NOMO-1 treated with dmso at 0.1 percent for 144 hours (cell line): ENCODE measurements around the gene APOD.

Experiments
- DNase-seq: peaks from one replicate; lab custom pipeline; 2025; ENCODE audit not compliant: unreplicated experiment; lab: John Stamatoyannopoulos, UW

Gene APOD

GRCh38 chr3:195555110-195555509 is 28.6 kb downstream of the APOD start:
- no peak for DNase-seq

- DNase-seq, result no peak
Measured at GRCh38 chr3:195554458-195554857, 29.3 kb downstream of the APOD start.

GRCh38 chr3:195553268-195553667 is 30.5 kb downstream of the APOD start:
- DNase-seq, result no peak

GRCh38 chr3:195551381-195551978 is 32.3 kb downstream of the APOD start:
- no peak for DNase-seq

GRCh38 chr3:195550723-195551122 is 33.0 kb downstream of the APOD start:
- no peak for DNase-seq

GRCh38 chr3:195549931-195550519 is 33.7 kb downstream of the APOD start:
- DNase-seq, result no peak

- no peak for DNase-seq
Measured at GRCh38 chr3:195548987-195549386, 34.8 kb downstream of the APOD start.

- DNase-seq, result no peak
Measured at GRCh38 chr3:195548501-195548900, 35.2 kb downstream of the APOD start.

- no peak for DNase-seq
Measured at GRCh38 chr3:195548006-195548405, 35.7 kb downstream of the APOD start.

GRCh38 chr3:195546130-195546560 is 37.6 kb downstream of the APOD start:
- DNase-seq, result no peak

GRCh38 chr3:195544634-195545033 is 39.1 kb downstream of the APOD start:
- no peak for DNase-seq

- DNase-seq, result no peak
Measured at GRCh38 chr3:195544230-195544536, 39.6 kb downstream of the APOD start.

GRCh38 chr3:195543500-195544229 is 40.1 kb downstream of the APOD start:
- no peak for DNase-seq

GRCh38 chr3:195542698-195543499 is 40.8 kb downstream of the APOD start, which contains the start of gene PPP1R2:
Gene PPP1R2 (minus strand): TSS chr3:195543325. CDS start chr3:195543025, 300 bp downstream.
- DNase-seq, result peak; percentile 87

- peak; percentile 46 for DNase-seq
Measured at GRCh38 chr3:195542316-195542697, 41.4 kb downstream of the APOD start.

GRCh38 chr3:195540511-195540910 is 43.2 kb downstream of the APOD start:
- no peak for DNase-seq

- DNase-seq, result no peak
Measured at GRCh38 chr3:195540027-195540426, 43.7 kb downstream of the APOD start.

GRCh38 chr3:195539479-195539878 is 44.3 kb downstream of the APOD start:
- DNase-seq, result no peak

- DNase-seq, result no peak
Measured at GRCh38 chr3:195537995-195538394, 45.7 kb downstream of the APOD start.

GRCh38 chr3:195535293-195535692 is 48.4 kb downstream of the APOD start:
- DNase-seq, result no peak

- no peak for DNase-seq
Measured at GRCh38 chr3:195532834-195533233, 50.9 kb downstream of the APOD start.

- no peak for DNase-seq
Measured at GRCh38 chr3:195532345-195532744, 51.4 kb downstream of the APOD start.
